Measurements from ENCODE around the gene CHMP3. TPM values are rescaled to one million over a fixed set of nuclear protein-coding genes. Genes with fewer than 3 reads are reported as not detected.
"Not testable (repeated sequence)": the region's sequence is repeated elsewhere in the genome, so short reads cannot be mapped to it uniquely, and the experiment has no call there.

Gene CHMP3
- total RNA-seq, 1 experiment from 2014 or later = 22.7 TPM

DNA sequence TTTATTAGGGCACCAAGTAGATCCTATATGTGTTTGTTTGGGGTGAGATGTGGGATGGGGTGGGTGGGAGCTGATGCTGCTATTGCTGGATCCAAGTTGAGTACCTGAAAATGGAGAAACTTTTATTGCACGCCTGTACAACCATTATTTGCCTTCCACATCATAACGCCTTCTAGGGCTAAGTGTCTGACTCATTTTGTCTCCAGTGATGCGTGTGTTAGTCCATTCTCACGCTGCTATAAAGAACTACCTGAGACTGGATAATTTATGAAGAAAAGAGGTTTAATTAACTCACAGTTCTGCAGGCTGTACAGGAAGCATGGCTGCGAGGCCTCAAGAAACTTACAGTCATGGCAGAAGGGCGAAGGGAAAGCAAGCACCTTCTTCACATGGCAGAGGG is 63.9 kb downstream of the CHMP3 start (continued):
- TF ChIP-seq, protein P1, sequence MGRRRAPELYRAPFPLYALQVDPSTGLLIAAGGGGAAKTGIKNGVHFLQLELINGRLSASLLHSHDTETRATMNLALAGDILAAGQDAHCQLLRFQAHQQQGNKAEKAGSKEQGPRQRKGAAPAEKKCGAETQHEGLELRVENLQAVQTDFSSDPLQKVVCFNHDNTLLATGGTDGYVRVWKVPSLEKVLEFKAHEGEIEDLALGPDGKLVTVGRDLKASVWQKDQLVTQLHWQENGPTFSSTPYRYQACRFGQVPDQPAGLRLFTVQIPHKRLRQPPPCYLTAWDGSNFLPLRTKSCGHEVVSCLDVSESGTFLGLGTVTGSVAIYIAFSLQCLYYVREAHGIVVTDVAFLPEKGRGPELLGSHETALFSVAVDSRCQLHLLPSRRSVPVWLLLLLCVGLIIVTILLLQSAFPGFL (CRISPR knock-in tag; IDR thresholded peaks at IDR 0.05; ENCODE audit: borderline replicate concordance) = no peak
- no peak for TF ChIP-seq EMX1 (CRISPR knock-in tag; IDR thresholded peaks at IDR 0.05)
- TF ChIP-seq, protein P2, sequence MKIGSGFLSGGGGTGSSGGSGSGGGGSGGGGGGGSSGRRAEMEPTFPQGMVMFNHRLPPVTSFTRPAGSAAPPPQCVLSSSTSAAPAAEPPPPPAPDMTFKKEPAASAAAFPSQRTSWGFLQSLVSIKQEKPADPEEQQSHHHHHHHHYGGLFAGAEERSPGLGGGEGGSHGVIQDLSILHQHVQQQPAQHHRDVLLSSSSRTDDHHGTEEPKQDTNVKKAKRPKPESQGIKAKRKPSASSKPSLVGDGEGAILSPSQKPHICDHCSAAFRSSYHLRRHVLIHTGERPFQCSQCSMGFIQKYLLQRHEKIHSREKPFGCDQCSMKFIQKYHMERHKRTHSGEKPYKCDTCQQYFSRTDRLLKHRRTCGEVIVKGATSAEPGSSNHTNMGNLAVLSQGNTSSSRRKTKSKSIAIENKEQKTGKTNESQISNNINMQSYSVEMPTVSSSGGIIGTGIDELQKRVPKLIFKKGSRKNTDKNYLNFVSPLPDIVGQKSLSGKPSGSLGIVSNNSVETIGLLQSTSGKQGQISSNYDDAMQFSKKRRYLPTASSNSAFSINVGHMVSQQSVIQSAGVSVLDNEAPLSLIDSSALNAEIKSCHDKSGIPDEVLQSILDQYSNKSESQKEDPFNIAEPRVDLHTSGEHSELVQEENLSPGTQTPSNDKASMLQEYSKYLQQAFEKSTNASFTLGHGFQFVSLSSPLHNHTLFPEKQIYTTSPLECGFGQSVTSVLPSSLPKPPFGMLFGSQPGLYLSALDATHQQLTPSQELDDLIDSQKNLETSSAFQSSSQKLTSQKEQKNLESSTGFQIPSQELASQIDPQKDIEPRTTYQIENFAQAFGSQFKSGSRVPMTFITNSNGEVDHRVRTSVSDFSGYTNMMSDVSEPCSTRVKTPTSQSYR (CRISPR knock-in tag; IDR thresholded peaks at IDR 0.05) = no peak
- TF ChIP-seq ZNF138 (CRISPR knock-in tag; conservative IDR thresholded peaks at IDR 0.05) = no peak
- TF ChIP-seq FOXK1 (CRISPR knock-in tag; IDR thresholded peaks at IDR 0.05) = no peak
- no peak for TF ChIP-seq CBFB (CRISPR knock-in tag; IDR thresholded peaks at IDR 0.05; ENCODE audit: low read depth)
- TF ChIP-seq SMAD4 (CRISPR knock-in tag; IDR thresholded peaks at IDR 0.05) = no peak
- TF ChIP-seq MYBL2 (CRISPR knock-in tag; IDR thresholded peaks at IDR 0.05) = no peak

DNA sequence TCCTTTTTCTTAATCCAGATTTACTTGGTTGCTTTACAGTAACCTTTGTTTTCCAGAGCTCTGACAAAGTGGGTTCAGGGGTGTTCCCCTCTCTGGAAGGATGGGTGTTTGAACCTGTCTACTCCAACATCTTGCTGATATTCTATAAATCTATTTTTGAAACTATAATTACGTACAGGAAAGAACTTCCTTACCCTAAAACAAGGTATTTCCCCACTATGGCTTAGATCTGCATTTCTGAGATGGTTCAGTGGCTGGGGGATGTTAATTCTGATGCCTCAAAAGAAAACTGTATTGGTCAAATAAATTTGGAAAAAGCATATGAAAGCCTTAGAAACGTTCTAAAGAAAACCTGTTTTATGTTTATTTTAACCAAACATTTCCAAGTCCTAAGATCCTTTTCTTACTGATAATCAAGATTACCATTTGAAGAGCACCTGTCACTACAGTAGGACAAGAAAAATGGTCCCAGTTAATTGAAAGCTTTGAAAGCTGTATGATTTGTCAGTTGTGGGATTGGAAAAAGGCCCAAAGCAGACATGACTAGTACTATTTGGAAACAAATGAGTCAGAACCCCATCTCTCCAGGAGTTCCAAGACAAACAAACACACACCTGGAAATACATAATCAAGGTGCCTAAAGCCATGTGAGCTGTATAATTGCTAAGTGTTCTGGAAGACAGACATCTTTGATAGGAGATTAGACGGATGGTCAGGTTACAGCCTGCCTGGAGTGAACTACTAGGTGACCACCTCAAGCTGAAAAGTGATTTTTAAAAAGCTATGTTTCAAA is 64.6 kb downstream of the CHMP3 start:
- Mint-ChIP-seq H3K4me1 (peaks cover 6% of the 10 kb centered on the region; the same call in 1 of the 2 replicates), H3K4me3 (no peak overlapping the region), H3K27me3 (ENCODE audit: low read depth) (no peaks in the 10 kb centered on the region; the same call in 1 of the 2 replicates), H3K36me3 (peaks cover 100% of the 10 kb centered on the region), H3K27ac (no peak overlapping the region), H3K9me3 (peaks cover 78% of the 10 kb centered on the region)
- ChIA-PET CTCF (no interaction called here), POLR2A (no interaction called here)
- ATAC-seq (no peak), DNase-seq (ENCODE audit: low spot score) (no peak)
- TF ChIP-seq, protein P3, sequence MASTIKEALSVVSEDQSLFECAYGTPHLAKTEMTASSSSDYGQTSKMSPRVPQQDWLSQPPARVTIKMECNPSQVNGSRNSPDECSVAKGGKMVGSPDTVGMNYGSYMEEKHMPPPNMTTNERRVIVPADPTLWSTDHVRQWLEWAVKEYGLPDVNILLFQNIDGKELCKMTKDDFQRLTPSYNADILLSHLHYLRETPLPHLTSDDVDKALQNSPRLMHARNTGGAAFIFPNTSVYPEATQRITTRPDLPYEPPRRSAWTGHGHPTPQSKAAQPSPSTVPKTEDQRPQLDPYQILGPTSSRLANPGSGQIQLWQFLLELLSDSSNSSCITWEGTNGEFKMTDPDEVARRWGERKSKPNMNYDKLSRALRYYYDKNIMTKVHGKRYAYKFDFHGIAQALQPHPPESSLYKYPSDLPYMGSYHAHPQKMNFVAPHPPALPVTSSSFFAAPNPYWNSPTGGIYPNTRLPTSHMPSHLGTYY (CRISPR knock-in tag; IDR thresholded peaks at IDR 0.05) = no peak
- TF ChIP-seq JUN (CRISPR knock-in tag; IDR thresholded peaks at IDR 0.05) (no peak), TEAD1 (CRISPR knock-in tag; IDR thresholded peaks at IDR 0.05) (no peak), ETV6 (CRISPR knock-in tag; IDR thresholded peaks at IDR 0.05) (no peak), GABPB1 (CRISPR knock-in tag; IDR thresholded peaks at IDR 0.05) (no peak), ZNF232 (CRISPR knock-in tag; IDR thresholded peaks at IDR 0.05) (no peak), TCF7 (CRISPR knock-in tag; IDR thresholded peaks at IDR 0.05; ENCODE audit: low read depth) (no peak), HMGA2 (CRISPR knock-in tag; IDR thresholded peaks at IDR 0.05) (no peak), MXD4 (CRISPR knock-in tag; IDR thresholded peaks at IDR 0.05; ENCODE audit: borderline replicate concordance) (no peak), ZNF121 (CRISPR knock-in tag; IDR thresholded peaks at IDR 0.05) (no peak), RORB (CRISPR knock-in tag; IDR thresholded peaks at IDR 0.05) (no peak)
- TF ChIP-seq, protein P4, sequence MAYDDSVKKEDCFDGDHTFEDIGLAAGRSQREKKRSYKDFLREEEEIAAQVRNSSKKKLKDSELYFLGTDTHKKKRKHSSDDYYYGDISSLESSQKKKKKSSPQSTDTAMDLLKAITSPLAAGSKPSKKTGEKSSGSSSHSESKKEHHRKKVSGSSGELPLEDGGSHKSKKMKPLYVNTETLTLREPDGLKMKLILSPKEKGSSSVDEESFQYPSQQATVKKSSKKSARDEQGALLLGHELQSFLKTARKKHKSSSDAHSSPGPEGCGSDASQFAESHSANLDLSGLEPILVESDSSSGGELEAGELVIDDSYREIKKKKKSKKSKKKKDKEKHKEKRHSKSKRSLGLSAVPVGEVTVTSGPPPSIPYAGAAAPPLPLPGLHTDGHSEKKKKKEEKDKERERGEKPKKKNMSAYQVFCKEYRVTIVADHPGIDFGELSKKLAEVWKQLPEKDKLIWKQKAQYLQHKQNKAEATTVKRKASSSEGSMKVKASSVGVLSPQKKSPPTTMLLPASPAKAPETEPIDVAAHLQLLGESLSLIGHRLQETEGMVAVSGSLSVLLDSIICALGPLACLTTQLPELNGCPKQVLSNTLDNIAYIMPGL (CRISPR knock-in tag; IDR thresholded peaks at IDR 0.05) = no peak
- TF ChIP-seq, protein P5, sequence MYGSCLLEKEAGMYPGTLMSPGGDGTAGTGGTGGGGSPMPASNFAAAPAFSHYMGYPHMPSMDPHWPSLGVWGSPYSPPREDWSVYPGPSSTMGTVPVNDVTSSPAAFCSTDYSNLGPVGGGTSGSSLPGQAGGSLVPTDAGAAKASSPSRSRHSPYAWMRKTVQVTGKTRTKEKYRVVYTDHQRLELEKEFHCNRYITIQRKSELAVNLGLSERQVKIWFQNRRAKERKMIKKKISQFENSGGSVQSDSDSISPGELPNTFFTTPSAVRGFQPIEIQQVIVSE (CRISPR knock-in tag; IDR thresholded peaks at IDR 0.05; ENCODE audit: borderline replicate concordance) = no peak

DNA sequence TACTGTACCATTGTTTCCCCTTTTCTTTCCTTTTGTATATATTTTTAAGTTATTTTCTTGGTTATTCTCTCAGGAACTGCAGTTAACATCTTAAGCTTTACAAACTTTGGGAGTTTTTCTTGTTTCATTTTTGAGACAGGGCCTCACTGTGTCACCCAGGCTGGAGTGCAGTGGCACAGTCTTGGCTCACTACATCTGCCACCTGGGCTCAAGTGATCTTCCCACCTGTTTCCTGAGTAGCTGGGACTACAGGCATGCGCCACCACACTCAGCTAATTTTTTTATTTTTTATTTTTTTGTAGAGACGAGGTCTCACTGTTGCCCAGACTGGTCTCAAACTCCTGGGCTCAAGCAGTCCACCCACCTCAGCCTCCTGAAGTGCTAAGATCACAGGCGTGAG is 66.9 kb downstream of the CHMP3 start:
- POLR2A ChIA-PET; H3K4me1 Mint-ChIP-seq; DNase-seq (ENCODE audit: low spot score); H3K27me3 Mint-ChIP-seq (ENCODE audit: low read depth); H3K4me3 Mint-ChIP-seq; H3K27ac Mint-ChIP-seq; ATAC-seq: not testable (repeated sequence)
- Mint-ChIP-seq H3K9me3 (peaks cover 60% of the 10 kb centered on the region), H3K36me3 (peaks cover 97% of the 10 kb centered on the region)
- CTCF ChIA-PET = interaction anchor here (0.6 kb wide), 1 partner anchor 128 kb away, joined by 3 read pairs; no protein-coding TSS in a partner anchor
